Transverse colon (tissue), 3 donors: ENCODE measurements around the gene AIP.

Experiments used
- POLR2A ChIP-seq: fragments of 450-650 bp; IDR thresholded peaks from one replicate; pipeline ENCODE4 v1.6.1; 2016; ENCODE audit warnings: antibody characterized with exemption, mild to moderate bottlenecking, moderate library complexity
- POLR2AphosphoS5 ChIP-seq, 3 donors: sonication (generic); formaldehyde crosslinking; IDR thresholded peaks; one replicate each; pipeline ENCODE4 v1.6.1; 2016; ENCODE audit warnings: antibody characterized with exemption in 3 of 3

GRCh38 chr11:67497656-67498291 lies 14.9 kb downstream of the AIP start:
- TF ChIP-seq POLR2A (no peak), POLR2AphosphoS5 (IDR thresholded peaks at IDR 0.05) (no peak)
